Measurements from ENCODE around the gene CCR4. TPM values are rescaled to one million over a fixed set of nuclear protein-coding genes. Genes with fewer than 3 reads are reported as not detected.
"Not testable (repeated sequence)": the region's sequence is repeated elsewhere in the genome, so short reads cannot be mapped to it uniquely, and the experiment has no call there.

The CCR4 gene
- total RNA-seq, 1 experiment from 2014 or later: not detected

DNA sequence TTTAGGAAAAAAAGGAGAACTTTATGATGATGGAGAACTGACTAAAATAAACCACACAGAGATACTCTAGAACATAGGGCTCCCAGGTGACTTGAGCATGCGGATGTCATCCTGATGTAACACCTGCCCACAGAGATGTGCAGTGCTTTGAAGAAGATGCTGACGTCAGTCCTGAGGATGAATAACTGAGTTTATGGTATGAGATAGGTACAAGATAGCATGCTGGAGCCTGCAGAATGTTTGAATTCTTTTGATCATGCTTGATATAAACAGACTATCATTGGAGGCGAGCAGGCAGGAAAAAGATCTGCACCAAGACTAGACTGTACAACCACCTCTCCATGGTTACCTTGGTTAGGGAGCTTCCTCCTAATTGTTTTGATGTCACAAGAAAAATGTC is 12.4 kb downstream of the CCR4 start:
- Histone ChIP-seq H3K4me1 (no peaks in the 10 kb centered on the region), H3K9me3 (replicated peaks) (no peaks in the 10 kb centered on the region), H3K27me3 (no peaks in the 10 kb centered on the region), H3K36me3 (no peaks in the 10 kb centered on the region), H3K4me3 (no peak overlapping the region), H3K27ac (no peak overlapping the region)
- no peak for DNase-seq

DNA sequence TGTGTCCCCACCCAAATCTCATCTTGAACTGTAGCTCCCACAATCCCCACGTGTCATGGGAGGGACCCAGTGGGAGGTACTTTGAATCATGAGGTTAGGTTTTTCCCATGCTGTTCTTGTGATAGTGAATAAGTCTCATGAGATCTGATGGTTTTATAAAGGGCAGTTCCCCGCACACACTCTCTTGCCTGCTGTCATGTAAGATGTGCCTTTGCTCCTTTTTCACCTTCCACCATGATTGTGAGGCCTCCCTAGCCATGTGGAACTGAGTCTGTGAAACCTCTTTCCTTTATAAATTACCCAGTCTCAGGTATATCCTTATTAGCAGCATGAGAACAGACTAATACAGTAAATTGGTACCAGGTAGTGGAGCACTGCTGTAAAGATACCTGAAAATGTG is 13.3 kb downstream of the CCR4 start:
- H3K27me3 ChIP-seq; H3K36me3 ChIP-seq; H3K9me3 ChIP-seq (replicated peaks); DNase-seq; H3K4me3 ChIP-seq; H3K4me1 ChIP-seq; H3K27ac ChIP-seq: not testable (repeated sequence)

DNA sequence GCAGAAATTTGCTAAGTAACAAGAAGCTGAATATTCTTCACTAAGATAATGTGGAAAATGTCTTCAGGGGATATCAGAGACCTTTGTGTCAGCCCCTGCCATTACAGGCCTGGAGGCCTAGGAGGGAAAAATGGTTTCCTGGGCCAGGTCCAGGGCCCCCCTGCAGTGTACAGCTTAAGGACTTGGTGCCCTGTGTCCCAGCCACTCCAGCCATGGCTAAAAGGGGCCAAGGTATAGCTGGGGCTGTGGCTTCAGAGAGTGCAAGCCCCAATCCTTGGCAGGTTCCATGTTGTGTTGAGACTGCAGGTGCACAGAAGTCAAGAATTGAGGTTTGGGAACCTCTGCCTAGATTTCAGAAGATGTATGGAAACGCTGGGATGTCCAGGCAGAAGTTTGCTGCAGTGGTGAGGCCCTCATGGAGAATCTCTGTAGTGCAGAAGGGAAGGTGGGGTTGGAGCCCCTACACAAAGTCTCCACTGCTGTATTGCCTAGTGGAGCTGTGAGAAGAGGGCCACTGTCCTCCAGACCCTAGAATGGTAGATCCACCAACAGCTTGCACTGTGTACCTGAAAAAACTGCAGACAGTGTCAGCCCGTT is 14.3 kb downstream of the CCR4 start:
- not testable (repeated sequence) for H3K4me3 ChIP-seq; H3K4me1 ChIP-seq; H3K27ac ChIP-seq; DNase-seq; H3K36me3 ChIP-seq; H3K9me3 ChIP-seq (replicated peaks); H3K27me3 ChIP-seq

DNA sequence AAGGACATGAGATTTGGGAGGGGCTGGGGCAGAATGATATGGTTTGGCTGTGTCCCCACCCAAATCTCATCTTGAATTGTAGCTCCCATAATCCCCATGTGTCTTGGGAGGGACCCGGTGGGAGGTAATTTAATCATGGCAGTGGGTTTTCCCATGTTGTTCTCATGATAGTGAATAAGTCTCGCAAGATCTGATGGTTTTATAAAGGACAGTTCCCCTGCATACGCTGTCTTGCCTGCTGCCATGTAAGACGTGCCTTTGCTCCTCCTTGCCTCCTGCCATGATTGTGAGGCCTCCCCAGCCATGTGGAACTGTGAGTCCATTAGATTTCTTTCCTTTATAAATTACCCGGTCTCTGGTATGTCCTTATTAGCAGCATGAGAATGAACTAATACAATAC is 15.2 kb downstream of the CCR4 start:
- DNase-seq; H3K4me1 ChIP-seq; H3K9me3 ChIP-seq (replicated peaks); H3K27me3 ChIP-seq; H3K36me3 ChIP-seq; H3K4me3 ChIP-seq; H3K27ac ChIP-seq: not testable (repeated sequence)

DNA sequence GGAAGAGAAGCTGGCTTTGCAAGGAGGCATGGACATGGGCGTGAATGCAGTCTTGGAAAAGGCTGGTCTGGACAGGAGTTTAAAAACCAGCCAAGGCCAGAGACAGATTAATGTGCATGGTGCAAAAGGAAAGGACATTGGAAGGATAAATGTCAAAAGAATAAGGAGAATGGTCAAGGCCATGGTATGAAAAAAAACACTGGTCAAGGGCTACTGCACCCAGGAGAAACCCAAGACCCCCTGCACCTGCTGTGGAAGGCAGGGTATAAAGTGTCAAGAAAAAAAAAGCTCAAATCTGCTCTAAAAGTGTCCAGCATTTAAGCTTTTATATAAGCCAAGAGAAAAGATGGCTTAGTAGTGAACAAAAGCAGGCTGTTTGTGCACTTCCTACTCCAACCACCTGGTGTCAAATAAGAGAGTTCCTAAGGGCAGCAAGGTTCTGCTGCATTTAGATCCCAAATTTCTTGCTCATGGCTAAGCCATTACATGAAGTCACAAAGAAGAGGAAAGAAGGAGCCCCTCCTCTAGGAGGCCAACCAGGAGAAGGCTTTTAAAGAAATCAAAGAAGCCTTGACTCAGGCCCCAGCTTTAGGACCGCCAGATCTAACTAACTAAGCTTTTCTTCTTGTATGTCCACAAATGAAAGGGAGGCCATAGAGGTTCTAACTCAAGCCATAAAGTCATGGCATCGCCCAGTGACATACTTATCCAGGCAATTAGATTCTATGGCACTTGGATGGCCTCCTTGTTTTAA is 16.9 kb downstream of the CCR4 start:
- Histone ChIP-seq H3K9me3 (replicated peaks) (no peaks in the 10 kb centered on the region), H3K4me3 (no peak overlapping the region), H3K27ac (no peak overlapping the region), H3K4me1 (no peaks in the 10 kb centered on the region), H3K36me3 (no peaks in the 10 kb centered on the region), H3K27me3 (no peaks in the 10 kb centered on the region)
- no peak for DNase-seq

DNA sequence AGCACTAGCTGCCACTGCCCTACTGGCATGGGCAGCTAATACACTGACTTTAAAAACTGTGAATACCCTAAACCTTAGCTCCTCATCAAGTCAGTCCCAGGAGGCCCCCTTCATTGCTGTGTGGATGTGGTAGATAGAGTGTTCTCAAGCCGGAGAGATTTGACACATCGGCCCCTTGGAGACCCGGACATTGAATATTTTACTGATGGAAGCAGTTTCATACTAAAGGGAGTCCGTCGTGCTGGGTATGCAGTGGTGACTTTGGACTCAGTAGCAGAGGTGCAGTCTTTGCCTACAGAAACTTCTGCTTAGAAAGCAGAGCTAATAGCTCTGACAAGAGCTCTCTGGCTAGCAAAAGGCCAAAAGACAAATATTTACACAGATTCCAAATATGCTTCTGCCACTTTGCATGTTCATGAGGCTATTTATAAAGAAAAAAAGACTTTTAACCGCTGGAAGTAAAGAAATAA is 17.5 kb downstream of the CCR4 start:
- Histone ChIP-seq H3K9me3 (replicated peaks) (no peaks in the 10 kb centered on the region), H3K4me1 (no peaks in the 10 kb centered on the region), H3K27ac (no peak overlapping the region), H3K27me3 (no peaks in the 10 kb centered on the region), H3K36me3 (no peaks in the 10 kb centered on the region), H3K4me3 (no peak overlapping the region)
- DNase-seq: no peak

DNA sequence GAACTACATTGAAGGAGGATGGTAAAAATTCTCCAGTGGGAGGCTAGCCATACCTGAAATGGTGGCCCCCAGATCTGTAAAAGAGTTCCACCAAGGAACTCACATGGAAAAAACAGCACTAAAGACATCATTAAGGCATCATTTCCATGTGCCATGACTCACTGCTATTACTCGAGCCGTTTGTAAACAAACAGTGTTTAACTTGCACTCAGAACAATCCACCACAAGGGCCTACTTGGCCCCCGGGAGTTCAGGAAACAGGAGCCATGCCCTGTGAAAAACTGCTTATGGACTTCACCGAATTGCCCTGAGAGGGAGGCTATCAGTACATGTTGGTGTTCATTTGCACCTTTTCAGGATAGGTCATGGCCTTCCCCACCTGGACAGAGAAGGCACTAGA is 18.2 kb downstream of the CCR4 start:
- Histone ChIP-seq H3K27ac (no peak overlapping the region), H3K27me3 (no peaks in the 10 kb centered on the region), H3K36me3 (no peaks in the 10 kb centered on the region), H3K9me3 (replicated peaks) (no peaks in the 10 kb centered on the region), H3K4me3 (no peak overlapping the region), H3K4me1 (no peaks in the 10 kb centered on the region)
- DNase-seq: no peak

DNA sequence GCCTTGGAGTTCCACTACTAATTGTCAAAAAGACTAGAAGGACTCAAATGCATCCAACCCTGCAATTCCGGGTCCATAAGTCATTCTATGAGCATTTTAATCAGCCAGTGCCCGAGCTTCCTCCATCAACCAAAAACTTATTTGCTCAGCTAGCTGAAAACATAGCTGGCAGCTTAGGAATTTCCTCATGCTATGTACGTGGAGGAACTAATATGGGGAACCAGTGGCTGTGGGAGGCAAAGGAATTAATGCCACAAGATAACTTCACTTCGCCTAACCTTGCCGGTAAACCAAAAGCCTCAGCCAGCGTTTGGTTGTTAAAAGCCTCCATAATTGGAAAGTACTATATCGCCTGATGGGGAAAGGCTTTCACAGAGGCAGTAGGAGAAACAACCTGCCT is 19.8 kb downstream of the CCR4 start:
- H3K27me3 ChIP-seq, H3K36me3 ChIP-seq: not testable (repeated sequence)

DNA sequence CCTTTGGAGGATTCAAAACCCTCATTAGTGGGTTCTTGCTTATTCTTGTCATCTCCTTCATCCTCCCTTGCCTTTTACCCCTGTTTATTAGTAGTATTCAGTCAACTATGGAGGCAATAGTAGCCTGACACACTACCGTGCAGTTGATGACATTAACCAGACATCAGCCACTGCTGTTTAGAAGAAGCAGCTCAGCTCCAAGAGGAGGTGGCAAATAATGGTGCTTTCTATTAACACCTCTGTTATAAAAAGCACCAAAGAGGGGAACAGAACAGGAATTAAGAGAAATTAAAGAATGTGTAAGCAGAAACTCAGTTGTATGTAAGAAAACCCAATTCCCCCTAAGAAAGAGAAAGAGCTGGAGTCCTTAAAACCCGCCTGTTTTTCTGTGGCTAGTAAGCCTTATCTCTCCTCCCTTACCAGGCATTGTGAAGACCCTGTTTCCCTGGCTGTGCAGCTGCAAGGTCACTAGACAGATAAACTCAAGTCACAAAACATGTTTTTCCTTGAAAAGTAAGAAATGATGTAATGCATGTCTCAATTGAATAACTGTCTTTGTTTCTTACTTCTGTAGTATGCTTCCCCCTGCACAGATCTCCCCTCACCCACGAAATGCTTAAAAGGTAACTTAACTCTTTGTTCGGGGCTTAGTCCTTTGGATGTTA is 21.2 kb downstream of the CCR4 start:
- H3K4me1 ChIP-seq: no peaks in the 10 kb centered on the region
- H3K27me3 ChIP-seq: no peaks in the 10 kb centered on the region
- H3K9me3 ChIP-seq (replicated peaks): no peaks in the 10 kb centered on the region
- no peak overlapping the region for H3K4me3 ChIP-seq
- H3K36me3 ChIP-seq: no peaks in the 10 kb centered on the region
- DNase-seq: no peak
- H3K27ac ChIP-seq: no peak overlapping the region

More for the DNA sequence above, 19.8 kb downstream of the CCR4 start:
- H3K4me3 ChIP-seq; DNase-seq; H3K4me1 ChIP-seq; H3K27ac ChIP-seq; H3K9me3 ChIP-seq (replicated peaks): not testable (repeated sequence)

DNA sequence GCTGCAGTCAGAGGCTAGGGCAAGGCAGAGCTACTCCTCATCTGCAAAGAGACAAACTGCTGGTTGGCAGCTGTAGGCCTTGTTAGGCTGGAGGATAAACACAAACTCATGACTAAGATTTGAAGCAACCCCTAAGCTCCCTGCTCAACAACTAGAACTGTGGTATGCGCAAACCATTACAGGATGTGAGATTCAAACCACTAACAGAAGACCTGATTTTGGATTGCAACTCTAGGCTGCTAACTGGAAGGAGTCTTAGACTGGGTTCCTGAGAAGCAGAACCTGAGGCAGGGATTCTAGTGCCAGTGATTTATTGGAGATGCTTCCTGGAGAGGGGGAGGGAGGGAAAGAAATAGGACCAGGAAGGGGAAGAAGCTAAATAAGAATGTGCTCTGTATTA is 22.5 kb downstream of the CCR4 start:
- DNase-seq: no peak
- Histone ChIP-seq H3K27ac (no peak overlapping the region), H3K27me3 (no peaks in the 10 kb centered on the region)

DNA sequence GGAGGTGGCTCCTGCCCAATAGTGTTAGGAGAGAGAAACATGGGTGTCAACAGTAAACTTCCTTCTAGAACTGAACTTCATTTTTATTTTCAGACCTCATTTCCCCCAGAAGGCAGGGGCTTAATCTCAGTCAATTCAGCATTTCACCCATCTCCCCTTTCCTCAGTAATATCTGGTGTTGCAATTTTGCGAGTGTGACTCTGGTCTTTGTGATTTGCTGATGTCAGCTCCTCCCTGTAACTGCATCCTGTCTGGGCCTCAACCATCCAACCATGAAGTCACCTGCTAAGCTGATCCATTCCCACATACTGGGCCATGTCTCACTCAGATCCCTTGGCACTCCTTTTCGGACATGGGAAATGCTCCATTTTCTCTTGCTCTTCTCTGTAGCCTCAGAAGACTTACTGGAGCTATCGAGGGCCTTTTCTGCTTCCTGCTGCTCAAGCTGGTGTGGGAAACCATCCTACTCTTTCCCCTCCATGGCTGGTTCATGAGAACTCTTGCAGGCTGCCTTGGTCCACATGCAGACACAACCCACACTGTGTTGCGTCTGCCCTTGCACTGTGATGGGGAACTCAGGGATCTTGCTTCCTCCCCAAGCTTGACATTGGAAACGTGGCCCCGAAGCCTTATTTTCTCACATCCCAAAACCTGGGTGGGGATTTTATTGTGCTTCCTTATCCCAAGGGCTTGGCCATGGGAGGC is 24.6 kb downstream of the CCR4 start:
- no peak for DNase-seq
- Histone ChIP-seq H3K9me3 (replicated peaks) (no peaks in the 10 kb centered on the region), H3K27ac (no peak overlapping the region), H3K4me1 (no peaks in the 10 kb centered on the region), H3K4me3 (no peak overlapping the region), H3K36me3 (no peaks in the 10 kb centered on the region), H3K27me3 (no peaks in the 10 kb centered on the region)

More for the DNA sequence above, 22.5 kb downstream of the CCR4 start:
- H3K36me3 ChIP-seq: no peaks in the 10 kb centered on the region
- H3K4me3 ChIP-seq: no peak overlapping the region
- no peaks in the 10 kb centered on the region for H3K9me3 ChIP-seq (replicated peaks)
- no peaks in the 10 kb centered on the region for H3K4me1 ChIP-seq

DNA sequence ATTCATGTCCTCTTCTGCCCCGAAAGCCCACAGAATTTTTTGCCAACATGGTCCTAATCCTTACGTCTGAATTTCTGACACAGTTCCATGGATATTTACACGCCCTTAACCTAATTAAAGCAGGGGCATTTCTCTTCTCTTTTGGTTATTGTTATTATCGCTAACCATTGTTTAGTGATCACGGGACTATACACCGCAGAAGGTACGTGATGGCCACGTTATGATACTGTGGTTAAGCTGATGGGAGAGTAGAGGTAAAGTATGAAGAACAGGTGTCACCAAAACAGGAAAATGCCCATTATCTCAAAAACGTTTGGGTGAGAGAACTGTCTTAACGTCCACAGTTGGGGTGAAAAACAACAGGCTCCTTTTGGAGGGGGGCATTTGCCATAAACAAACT is 26.4 kb downstream of the CCR4 start:
- Histone ChIP-seq H3K4me1 (no peaks in the 10 kb centered on the region), H3K36me3 (no peaks in the 10 kb centered on the region)
- no peak for DNase-seq

DNA sequence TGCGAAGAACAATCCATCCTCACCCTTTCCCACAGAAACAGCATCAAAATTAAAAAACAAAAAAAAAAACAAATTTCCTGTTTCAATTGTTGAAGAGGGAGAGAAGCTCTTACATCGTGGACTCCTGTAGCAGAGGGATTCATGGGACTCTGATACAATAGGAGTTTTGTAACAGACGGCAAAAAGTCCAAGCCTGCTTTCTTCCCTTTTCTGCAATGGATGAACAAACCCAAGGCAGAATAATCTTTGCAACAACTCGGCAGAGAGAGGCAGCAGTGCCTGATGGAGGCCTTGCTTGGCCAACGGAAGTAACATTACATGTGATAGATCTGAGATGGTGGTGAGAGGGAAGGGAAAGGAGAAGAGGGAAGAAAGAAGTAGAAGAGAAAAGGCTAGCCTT is 26.9 kb downstream of the CCR4 start:
- peak in 1 of 2 experiments; percentile 1 for DNase-seq
- H3K36me3 ChIP-seq: no peaks in the 10 kb centered on the region

More for the DNA sequence above, 26.4 kb downstream of the CCR4 start:
- H3K27me3 ChIP-seq: no peaks in the 10 kb centered on the region
- no peak overlapping the region for H3K27ac ChIP-seq
- H3K4me3 ChIP-seq: no peak overlapping the region
- no peaks in the 10 kb centered on the region for H3K9me3 ChIP-seq (replicated peaks)

DNA sequence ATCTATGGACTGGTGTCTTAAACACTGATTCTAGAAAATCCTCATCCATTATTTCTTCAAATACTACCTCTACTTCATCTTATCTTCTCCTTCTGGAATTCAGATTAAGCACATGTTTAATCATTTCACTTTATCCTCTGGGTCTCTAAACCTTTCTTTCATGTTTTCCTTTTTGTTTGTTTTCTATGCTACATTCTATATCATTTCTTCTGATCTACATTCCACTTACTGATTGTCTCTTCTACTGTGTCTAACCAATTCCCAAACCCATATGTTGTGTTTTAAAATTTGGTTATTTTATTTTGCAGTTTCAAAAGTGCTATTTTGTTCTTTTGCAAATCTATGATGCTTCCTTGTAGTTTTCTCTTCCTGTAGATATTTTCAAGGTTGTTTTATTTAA is 31.7 kb downstream of the CCR4 start:
- no peaks in the 10 kb centered on the region for H3K4me1 ChIP-seq
- no peaks in the 10 kb centered on the region for H3K27me3 ChIP-seq
- H3K9me3 ChIP-seq (replicated peaks): no peaks in the 10 kb centered on the region
- H3K36me3 ChIP-seq: no peaks in the 10 kb centered on the region
- no peak overlapping the region for H3K27ac ChIP-seq
- no peak for DNase-seq
- no peak overlapping the region for H3K4me3 ChIP-seq

More for the DNA sequence above, 26.9 kb downstream of the CCR4 start:
- Histone ChIP-seq H3K9me3 (replicated peaks) (no peaks in the 10 kb centered on the region), H3K27me3 (no peaks in the 10 kb centered on the region), H3K4me1 (no peaks in the 10 kb centered on the region), H3K27ac (no peak overlapping the region), H3K4me3 (no peak overlapping the region)

DNA sequence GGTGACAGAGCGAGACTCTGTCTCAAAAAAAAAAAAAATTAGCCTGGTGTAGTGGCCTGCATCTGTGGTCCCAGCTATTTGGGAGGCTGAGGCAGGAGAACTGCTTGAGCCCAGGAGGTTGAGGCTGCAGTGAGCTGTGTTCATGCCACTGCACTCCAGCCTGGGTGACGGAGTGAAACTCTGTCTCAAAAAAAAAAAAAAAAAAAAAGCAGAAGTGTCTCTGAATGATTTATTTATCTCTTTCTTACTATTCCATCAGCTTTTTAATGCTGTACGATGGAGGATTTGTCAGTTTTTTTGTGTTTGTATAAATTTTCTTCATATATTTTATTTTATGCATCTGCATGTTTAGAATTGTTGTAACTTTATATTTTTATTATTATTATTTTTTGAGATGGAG is 33.5 kb downstream of the CCR4 start:
- not testable (repeated sequence) for H3K36me3 ChIP-seq; H3K4me1 ChIP-seq; H3K9me3 ChIP-seq (replicated peaks); H3K4me3 ChIP-seq; H3K27me3 ChIP-seq; H3K27ac ChIP-seq; DNase-seq
